Activated CD8-positive, alpha-beta memory T cell treated with anti-CD3 and anti-CD28 coated beads for 1 hour (primary cell): ENCODE results near the gene STK32A.

ENCODE experiments used
- DNase-seq, 2 donors: peaks; one replicate each; pipeline ENCODE4 v3.0.0-alpha.2; 2020; ENCODE audit warnings: low read depth in 1 of 2; ENCODE audit errors: extremely low read depth in 1 of 2

Gene STK32A

DNA sequence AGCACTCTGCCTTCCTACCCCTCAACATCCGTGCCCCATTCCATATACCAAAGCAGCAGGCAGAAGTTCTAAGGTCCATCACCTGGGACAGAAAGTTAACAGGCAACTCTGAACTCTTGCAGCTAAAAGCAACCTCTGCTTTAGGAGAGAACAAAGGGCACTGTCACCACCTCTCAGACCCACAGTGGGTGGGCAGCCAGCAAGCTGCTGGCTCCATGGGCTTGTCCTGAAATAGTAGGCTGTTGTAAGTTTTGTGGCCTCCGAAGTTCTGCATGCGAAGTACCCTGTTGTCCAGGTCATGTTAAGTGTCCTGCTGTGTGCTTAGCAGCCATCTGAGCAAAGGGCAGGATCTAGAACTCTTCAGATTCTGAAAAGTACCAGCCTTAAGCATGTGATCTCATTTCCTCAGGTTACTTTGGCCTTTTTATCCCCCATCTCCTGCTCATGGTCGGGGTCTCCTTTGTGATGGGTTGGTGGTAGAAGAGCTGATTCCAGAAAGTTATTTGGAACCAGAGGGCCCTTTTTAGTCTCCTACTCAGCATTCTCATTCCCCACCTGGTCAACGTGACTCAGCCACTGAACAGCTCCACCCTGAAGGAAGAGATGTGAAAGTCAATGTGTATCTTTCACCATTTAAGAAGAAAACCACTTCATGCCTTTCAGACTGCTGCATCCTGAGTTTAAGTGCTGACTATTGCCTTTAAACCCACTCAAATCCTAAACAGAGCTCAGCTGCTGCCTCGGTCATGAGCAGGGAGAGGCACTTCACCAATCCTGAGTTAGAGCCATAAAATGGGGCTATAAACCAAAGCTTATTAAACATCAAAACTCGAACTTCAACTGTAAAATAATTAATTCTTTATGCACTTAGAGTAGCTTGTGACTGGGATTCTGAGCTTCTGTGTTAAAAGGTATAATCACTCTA is 153.6 kb downstream of the STK32A start:
- no peak for DNase-seq

- no peak for DNase-seq
Measured at GRCh38 chr5:147390654-147391225, 155.9 kb downstream of the STK32A start.

- no peak for DNase-seq
Measured at GRCh38 chr5:147391781-147392180, 157.0 kb downstream of the STK32A start.

GRCh38 chr5:147393874-147394672 is 159.2 kb downstream of the STK32A start:
- DNase-seq: no peak

- no peak for DNase-seq
Measured at GRCh38 chr5:147396070-147396823, 161.4 kb downstream of the STK32A start.

- no peak for DNase-seq
Measured at GRCh38 chr5:147397616-147398015, 162.8 kb downstream of the STK32A start.

DNA sequence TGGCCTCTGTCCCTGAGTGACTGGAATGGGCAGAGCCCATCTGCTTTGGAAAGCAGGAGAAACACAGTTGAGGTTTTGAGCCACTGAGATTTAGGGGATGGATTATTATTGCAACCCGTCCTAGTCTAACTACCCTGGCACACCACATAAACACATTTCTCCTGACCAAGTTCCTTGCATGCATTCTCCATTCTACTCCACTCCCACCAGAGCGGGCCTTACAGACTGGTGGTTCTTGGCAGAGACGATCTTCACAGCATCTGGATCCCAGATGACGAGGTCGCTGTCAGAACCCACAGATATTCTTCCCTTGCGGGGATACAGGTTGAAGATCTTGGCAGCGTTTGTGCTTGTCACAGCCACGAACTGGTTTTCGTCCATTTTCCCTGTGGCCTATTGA is 164.0 kb downstream of the STK32A start:
- no peak for DNase-seq

- DNase-seq: no peak
Measured at GRCh38 chr5:147400126-147400809, 165.4 kb downstream of the STK32A start.

DNA sequence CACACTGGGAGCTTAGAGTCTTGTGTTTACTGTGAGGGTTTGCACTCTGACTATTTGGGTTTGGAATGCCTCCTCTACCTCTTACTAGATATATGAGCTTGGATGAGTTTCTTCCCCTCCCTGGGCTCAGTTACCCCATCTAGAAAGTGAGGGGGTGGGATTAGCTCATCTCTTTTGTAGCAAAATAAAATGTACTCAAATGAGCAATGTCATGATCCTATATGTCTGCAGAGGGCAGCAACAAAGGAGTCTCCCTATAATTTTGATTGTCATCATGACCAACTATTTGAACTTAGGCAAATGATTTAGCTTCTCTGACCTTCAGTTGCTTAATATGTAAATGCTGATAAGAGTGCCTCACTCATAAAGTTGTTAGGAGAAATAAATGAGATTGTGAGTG is 166.1 kb downstream of the STK32A start:
- DNase-seq: no peak

- DNase-seq: no peak
Measured at GRCh38 chr5:147403651-147404640, 169.1 kb downstream of the STK32A start.

GRCh38 chr5:147404706-147405105 is 169.9 kb downstream of the STK32A start:
- DNase-seq: no peak

DNA sequence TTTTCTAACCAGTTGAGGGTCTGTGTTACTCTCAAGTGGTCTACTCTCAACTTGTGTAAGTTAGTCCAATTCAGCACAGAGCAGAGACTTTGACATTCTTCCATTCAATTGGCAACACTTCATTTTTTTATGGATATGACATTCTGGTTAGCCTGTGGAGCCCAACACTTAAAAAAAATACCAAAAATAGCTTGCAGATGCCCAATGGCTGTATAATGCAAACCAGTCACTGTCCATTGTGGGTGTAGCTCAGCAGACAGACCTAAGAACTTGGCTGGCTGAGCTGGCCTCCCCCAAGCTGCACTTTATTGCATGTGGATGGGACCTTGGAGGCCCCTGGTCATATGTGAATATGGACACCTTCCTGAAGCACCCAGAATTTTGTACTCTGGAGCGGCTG is 171.8 kb downstream of the STK32A start:
- DNase-seq: no peak

GRCh38 chr5:147407094-147407681 is 172.4 kb downstream of the STK32A start:
- no peak for DNase-seq

GRCh38 chr5:147408980-147409379 is 174.2 kb downstream of the STK32A start:
- no peak for DNase-seq

DNA sequence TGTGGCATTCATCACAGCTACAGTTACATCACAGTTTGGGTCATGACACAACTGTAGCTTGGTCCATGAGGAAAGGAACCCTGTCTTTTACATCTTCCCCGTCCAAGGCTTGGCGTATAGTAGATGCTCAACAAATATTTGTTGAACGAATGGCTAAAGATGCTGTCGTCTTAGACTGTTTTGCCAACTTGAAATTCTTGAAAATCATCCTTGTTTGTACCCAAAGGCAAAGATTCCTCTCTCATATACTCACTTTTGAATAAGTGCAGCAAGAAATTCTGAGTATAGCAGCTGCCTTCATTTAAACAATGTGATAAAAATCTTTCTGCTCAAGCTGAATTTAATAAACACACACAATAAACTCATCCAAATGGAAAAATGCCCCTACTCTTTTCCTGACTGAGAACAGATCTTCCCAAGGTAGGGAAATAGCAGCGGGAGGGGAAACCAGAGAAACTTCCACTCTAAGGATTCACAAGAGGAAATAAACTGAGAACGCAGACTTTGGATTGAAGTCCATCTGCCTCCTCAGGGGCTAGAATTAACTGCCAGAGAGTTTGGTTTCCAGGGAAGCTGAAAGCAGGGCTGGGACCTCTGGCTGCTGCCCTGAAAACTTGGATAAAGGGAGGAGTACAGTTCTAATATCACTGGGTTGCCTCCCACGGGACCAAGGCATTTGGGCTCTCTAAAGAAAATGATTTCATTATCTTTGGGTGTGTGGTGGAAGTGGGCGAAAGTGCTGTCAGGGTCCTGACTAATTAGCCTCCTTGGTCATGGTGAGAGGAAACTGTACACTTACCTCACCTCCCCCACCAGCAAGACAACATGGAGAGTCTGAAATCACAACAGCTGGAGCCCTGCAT is 175.9 kb downstream of the STK32A start:
- DNase-seq: no peak

DNA sequence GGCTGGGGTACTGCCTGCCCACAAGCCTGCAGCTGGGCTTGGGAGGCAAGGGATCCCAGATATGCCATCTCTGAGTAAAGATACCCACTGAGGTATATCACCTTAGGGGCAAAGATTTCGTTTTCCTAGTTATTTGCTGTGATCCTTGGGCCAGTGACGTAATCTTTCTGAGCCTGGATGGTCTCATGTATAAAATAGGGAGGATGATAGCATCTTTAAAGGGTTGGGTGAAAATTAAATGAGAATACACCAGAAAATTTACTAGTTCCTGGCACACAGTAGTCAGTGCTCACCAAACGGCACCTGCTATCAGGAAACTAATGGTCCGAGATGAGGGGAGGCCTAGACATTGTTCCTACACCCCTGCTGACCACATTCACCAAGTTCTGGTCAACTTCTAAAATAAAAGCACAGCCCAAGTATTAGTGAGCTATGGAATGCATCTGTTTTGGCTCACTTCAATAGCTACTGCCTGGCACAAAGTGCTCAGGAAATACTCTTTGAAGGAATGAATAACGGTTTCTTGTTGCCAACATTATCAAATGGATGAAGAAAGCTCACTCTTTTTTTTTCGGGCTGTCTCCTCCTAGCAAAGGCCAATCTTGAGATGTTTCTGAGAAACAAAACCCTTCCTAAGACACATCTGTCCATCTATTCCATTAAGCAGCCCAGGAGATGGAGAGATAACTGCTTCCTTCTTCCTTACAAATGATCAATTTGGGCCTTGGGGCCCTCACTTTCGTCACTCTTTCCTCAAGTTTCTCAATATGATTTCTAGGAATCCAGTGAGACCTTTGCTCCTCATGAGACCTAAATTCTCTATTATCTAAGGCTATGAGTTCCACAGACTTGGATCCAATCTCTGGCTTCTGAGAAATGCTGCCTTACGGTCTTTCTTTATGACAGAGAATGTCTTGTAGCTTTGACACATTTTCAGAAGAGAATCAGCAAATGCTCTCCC is 176.8 kb downstream of the STK32A start:
- no peak for DNase-seq

DNA sequence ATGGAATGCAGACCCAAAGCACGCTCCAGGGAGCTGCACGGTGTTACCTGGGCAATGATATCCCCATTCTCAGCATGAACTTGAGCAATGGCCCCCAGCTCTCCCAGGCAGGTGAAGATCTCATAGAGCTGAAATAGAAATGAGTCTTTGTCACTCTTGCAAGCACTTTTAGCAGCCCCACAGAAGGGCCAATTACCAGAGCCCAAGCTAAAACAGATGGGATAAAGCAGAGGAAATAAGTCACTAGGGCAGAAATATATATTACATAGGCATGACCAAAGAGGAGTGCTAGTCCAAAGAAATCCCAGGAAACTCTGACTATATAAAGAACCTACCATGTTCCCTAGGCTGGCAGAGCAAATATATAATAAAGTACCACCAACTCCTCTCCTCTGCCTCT is 177.7 kb downstream of the STK32A start:
- DNase-seq: no peak
